Measurements from ENCODE around the gene LGALS1.

LGALS1 gene

DNA sequence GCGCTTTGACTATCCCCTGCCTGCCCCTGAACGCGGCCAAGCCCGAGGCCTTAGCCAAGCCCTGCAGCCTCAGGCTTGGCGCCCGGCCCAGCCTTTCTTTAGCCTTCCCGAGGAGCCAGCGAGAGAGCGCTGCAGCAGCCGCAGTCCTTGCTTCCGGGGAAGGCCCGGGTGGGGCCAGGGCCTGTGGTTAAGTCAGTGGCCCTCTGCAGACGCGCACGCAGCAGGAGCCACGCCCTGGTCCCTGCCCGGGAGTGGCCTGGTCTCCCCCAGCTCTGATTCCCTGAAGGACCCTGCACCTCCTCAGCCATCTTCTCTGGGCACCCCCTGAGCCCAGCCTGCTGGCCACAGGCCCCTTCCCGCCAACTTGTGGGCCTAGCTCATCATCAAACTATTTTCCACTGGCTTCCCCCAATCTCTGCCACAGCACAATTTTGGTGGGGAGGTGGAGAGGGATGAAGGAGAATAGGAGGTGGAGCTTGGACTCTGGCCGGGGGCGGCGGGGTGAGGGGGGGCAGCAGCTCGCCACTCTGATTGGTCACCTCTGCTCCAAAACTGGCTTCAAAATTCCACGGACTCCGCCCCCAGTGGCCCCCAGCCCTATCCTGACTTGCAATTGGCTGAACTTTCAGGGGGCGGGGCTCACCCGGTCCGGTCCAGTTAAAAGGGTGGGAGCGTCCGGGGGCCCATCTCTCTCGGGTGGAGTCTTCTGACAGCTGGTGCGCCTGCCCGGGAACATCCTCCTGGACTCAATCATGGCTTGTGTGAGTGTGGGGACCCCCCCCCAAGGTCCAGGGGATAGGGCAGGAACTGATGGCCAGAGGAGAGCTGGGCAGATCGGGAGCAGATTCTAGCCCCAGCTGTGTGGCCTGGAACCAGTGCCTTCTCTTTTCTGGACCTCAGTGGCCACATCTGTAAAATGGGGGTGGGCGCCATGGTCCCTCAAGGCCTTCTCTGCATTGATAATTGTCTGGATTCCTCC lies at the start of gene LGALS1:
TSS of gene LGALS1 (plus strand) at position 686 of the 979 bp plus-strand sequence. CDS start at position 753, 67 bp downstream.
- Histone ChIP-seq H3K4me1 (ENCODE audit: control insufficient read depth, low read depth, low read length) (peaks cover 8% of the 10 kb centered on the region), H3K4me3 (ENCODE audit: low read length) (peak within 1 kb of the TSS; percentile 64), H3K27ac (ENCODE audit: low read length) (no peak within 1 kb of the TSS), H3K9ac (ENCODE audit: low read length) (no peak within 1 kb of the TSS), H3K36me3 (ENCODE audit: control insufficient read depth, low read depth, low read length) (no peaks in the 10 kb centered on the region), H3K27me3 (ENCODE audit: control insufficient read depth, insufficient read depth, low read length) (no peaks in the 10 kb centered on the region), H3K9me3 (ENCODE audit: control insufficient read depth, low read depth, low read length) (no peaks in the 10 kb centered on the region)

DNA sequence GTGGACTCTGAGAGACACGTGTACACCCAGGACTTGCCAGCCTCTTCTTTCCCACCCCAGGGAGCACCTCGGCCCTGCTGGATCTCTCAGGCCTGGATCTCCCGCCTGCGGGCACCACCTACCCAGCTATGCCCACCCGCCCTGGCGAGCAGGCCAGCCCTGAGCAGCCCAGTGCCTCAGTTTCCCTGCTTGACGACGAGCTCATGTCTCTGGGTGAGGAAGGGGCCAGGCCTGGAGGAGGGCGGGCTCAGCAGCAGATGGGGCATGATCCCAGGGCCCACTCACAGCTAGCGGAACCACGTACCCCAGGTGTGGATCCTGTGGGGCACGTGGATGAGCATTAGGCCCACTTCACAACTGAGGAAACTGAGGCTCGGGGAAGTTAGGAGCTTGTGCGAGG lies 49.7 kb upstream of the LGALS1 start:
- Histone ChIP-seq H3K36me3 (ENCODE audit: control insufficient read depth, low read depth, low read length) (peaks cover 9% of the 10 kb centered on the region), H3K9ac (ENCODE audit: low read length) (no peak overlapping the region), H3K4me3 (ENCODE audit: low read length) (no peak overlapping the region), H3K27me3 (ENCODE audit: control insufficient read depth, insufficient read depth, low read length) (no peaks in the 10 kb centered on the region), H3K9me3 (ENCODE audit: control insufficient read depth, low read depth, low read length) (no peaks in the 10 kb centered on the region), H3K27ac (ENCODE audit: low read length) (no peak overlapping the region), H3K4me1 (ENCODE audit: control insufficient read depth, low read depth, low read length) (peaks cover 4% of the 10 kb centered on the region)

DNA sequence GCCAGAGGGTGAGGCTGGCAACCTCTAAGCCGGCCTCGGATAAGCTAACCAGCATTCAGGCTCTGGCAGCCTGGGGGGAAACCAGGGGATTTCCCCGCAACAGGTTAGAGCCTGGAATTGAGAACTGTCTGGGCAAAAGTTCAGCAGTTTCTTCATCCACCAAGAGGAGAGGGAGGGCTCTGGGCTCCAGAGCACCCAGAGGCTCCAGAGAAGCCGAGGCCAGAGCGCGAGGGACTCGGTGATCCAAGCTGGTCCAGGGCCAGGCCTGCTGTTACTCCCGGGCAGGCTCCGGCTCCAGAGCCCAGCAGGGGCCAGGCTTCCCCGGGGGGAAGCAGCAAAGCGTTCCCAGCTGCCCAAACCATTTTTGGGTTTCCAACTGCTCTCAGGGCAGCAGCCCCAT lies 49.3 kb upstream of the LGALS1 start:
- H3K9ac ChIP-seq (ENCODE audit: low read length): no peak overlapping the region
- H3K27ac ChIP-seq (ENCODE audit: low read length): no peak overlapping the region
- H3K4me3 ChIP-seq (ENCODE audit: low read length): no peak overlapping the region
- peaks cover 5% of the 10 kb centered on the region for H3K36me3 ChIP-seq (ENCODE audit: control insufficient read depth, low read depth, low read length)
- no peaks in the 10 kb centered on the region for H3K9me3 ChIP-seq (ENCODE audit: control insufficient read depth, low read depth, low read length)
- H3K4me1 ChIP-seq (ENCODE audit: control insufficient read depth, low read depth, low read length): peaks cover 4% of the 10 kb centered on the region
- no peaks in the 10 kb centered on the region for H3K27me3 ChIP-seq (ENCODE audit: control insufficient read depth, insufficient read depth, low read length)

DNA sequence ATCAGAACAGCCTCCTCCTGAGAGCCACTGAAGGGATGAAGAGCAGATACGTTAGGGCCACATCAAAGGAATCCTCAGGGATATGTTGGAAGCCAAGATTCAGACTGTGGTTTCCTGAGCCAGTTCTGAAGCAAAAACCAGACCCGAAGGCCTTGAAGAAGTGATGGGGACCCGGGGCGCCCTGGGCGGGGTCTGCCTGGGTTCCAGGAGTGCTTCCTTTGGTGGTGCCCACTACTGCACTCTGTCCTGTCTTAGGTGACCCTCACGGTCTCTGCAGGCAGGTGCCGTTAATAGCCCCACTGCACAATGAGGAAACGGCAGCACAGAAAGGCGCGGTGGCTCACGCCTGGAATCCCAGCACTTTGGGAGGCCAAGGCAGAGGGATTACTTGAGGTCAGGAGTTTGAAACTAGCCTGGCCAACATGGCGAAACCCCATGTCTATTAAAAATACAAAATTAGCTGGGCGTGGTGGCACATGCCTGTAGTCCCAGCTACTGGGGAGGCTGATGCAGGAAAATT lies 48.8 kb upstream of the LGALS1 start:
- no peaks in the 10 kb centered on the region for H3K27me3 ChIP-seq (ENCODE audit: control insufficient read depth, insufficient read depth, low read length)
- no peak overlapping the region for H3K4me3 ChIP-seq (ENCODE audit: low read length)
- peaks cover 4% of the 10 kb centered on the region for H3K4me1 ChIP-seq (ENCODE audit: control insufficient read depth, low read depth, low read length)
- no peak overlapping the region for H3K27ac ChIP-seq (ENCODE audit: low read length)
- no peak overlapping the region for H3K9ac ChIP-seq (ENCODE audit: low read length)
- H3K36me3 ChIP-seq (ENCODE audit: control insufficient read depth, low read depth, low read length): peaks cover under 1% of the 10 kb centered on the region
- no peaks in the 10 kb centered on the region for H3K9me3 ChIP-seq (ENCODE audit: control insufficient read depth, low read depth, low read length)

DNA sequence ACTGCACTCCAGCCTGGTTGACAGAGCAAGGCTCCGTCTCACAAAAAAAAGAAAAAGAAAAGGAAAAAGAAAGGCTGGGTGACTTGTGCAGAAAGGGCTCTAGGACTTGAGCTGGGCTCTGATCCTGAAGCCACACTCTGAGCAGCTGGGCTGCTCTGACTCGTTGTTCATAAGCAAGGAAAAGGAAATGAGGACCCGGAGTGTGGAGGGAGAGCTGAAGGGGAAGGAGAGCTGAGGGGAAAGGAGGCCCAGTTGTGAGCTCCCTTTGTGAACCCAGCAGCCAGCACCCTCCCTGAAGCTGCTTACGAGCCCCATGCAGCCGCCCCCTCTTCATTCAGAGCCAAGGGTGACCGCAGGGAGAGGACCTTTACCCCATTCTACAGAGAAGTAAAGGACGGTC lies 48.3 kb upstream of the LGALS1 start:
- H3K4me3 ChIP-seq (ENCODE audit: low read length): no peak overlapping the region
- no peaks in the 10 kb centered on the region for H3K36me3 ChIP-seq (ENCODE audit: control insufficient read depth, low read depth, low read length)
- peaks cover 4% of the 10 kb centered on the region for H3K4me1 ChIP-seq (ENCODE audit: control insufficient read depth, low read depth, low read length)
- no peak overlapping the region for H3K9ac ChIP-seq (ENCODE audit: low read length)
- H3K27me3 ChIP-seq (ENCODE audit: control insufficient read depth, insufficient read depth, low read length): no peaks in the 10 kb centered on the region
- no peak overlapping the region for H3K27ac ChIP-seq (ENCODE audit: low read length)
- H3K9me3 ChIP-seq (ENCODE audit: control insufficient read depth, low read depth, low read length): no peaks in the 10 kb centered on the region

DNA sequence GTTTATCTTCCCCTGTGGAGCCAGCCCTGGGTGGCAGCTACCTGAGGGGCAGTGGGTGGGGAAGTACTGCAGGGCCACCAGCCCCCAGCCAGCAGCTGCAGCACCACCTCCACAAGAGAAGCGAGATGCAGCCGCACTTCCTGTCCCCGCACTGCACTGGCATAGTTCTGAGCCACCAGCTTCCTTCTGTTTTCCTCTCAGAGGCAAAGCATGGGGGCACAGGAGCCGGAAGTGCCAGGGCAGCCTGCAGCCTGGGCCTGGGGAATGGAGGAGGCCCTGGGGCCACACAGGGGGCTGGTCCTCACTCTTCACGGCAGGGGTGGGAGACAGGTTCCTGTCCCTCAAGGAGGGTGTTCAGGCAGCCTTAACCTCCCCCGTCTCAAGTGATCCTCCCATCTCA lies 47.9 kb upstream of the LGALS1 start:
- Histone ChIP-seq H3K9ac (ENCODE audit: low read length) (no peak overlapping the region), H3K4me1 (ENCODE audit: control insufficient read depth, low read depth, low read length) (peaks cover 4% of the 10 kb centered on the region), H3K27ac (ENCODE audit: low read length) (no peak overlapping the region), H3K36me3 (ENCODE audit: control insufficient read depth, low read depth, low read length) (no peaks in the 10 kb centered on the region), H3K9me3 (ENCODE audit: control insufficient read depth, low read depth, low read length) (no peaks in the 10 kb centered on the region), H3K27me3 (ENCODE audit: control insufficient read depth, insufficient read depth, low read length) (no peaks in the 10 kb centered on the region), H3K4me3 (ENCODE audit: low read length) (no peak overlapping the region)

DNA sequence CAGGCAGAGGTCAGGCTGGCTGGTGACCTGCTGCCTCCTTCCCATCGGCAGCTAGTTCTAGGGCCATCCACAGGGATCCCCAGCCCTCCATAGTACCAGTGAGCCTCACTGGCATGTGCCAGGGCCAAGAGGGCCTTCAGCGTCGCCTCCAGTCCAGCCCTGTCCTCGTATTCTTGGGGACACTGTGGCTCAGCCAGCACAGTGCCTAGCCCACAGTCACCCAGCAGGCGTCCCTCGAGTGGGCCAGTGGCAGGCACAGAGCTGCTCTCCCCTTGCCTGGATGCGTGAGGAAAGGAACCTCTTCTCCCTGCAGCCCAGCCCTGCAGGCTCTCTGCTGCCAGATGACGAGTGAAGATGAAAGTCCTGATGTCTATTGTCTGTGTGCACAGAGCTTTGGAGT lies 46.6 kb upstream of the LGALS1 start:
- H3K9me3 ChIP-seq (ENCODE audit: control insufficient read depth, low read depth, low read length): no peaks in the 10 kb centered on the region
- no peak overlapping the region for H3K27ac ChIP-seq (ENCODE audit: low read length)
- H3K4me3 ChIP-seq (ENCODE audit: low read length): no peak overlapping the region
- H3K36me3 ChIP-seq (ENCODE audit: control insufficient read depth, low read depth, low read length): no peaks in the 10 kb centered on the region
- peaks cover 12% of the 10 kb centered on the region for H3K4me1 ChIP-seq (ENCODE audit: control insufficient read depth, low read depth, low read length)
- H3K9ac ChIP-seq (ENCODE audit: low read length): no peak overlapping the region
- H3K27me3 ChIP-seq (ENCODE audit: control insufficient read depth, insufficient read depth, low read length): no peaks in the 10 kb centered on the region

DNA sequence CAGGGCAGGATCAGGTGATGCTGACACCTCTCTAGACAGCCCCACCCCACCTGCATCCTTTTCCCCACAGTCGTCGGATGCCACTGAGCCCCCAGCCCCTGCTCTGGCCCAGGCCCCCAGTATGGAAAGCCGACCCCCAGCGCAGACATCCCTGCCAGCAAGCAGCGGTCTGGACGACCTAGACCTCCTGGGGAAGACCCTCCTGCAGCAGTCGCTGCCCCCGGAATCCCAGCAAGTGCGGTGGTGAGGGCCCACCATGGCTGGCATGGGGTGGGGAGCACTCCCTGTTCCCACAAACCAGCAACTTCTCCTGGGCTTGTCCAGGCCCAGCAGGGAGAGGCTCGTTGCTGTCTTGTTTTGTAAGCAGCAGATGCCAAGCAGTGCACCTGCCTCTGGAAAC lies 45.5 kb upstream of the LGALS1 start:
- no peaks in the 10 kb centered on the region for H3K36me3 ChIP-seq (ENCODE audit: control insufficient read depth, low read depth, low read length)
- H3K27ac ChIP-seq (ENCODE audit: low read length): no peak overlapping the region
- no peak overlapping the region for H3K4me3 ChIP-seq (ENCODE audit: low read length)
- H3K4me1 ChIP-seq (ENCODE audit: control insufficient read depth, low read depth, low read length): peaks cover 16% of the 10 kb centered on the region
- no peaks in the 10 kb centered on the region for H3K9me3 ChIP-seq (ENCODE audit: control insufficient read depth, low read depth, low read length)
- no peaks in the 10 kb centered on the region for H3K27me3 ChIP-seq (ENCODE audit: control insufficient read depth, insufficient read depth, low read length)
- no peak overlapping the region for H3K9ac ChIP-seq (ENCODE audit: low read length)

DNA sequence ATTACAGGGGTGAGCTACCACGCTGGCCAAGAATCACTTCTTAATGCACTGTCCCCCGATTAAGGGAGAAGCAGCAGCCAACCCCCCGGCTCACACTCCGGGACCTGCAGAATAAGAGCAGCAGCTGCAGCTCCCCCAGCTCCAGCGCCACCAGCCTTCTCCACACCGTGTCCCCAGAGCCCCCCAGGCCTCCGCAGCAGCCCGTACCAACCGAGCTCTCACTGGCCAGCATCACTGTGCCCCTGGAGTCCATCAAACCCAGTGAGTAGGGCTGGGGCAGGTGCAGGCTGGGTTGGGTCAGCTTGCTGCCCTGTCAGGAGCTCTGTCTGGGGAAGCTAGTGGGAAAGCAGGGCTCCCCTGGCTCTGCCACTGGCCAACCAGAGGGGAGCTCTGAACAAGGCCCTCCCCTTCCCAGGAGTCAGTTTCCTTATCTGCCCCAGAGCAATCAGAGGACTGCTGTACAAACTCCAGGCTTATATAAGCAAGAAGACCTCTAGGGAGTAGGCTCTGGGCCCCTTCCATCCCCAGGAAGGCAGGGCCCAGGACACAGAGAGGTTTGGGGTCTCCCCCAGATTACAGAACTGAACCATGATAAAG lies 44.5 kb upstream of the LGALS1 start:
- no peak overlapping the region for H3K27ac ChIP-seq (ENCODE audit: low read length)
- no peak overlapping the region for H3K4me3 ChIP-seq (ENCODE audit: low read length)
- no peaks in the 10 kb centered on the region for H3K36me3 ChIP-seq (ENCODE audit: control insufficient read depth, low read depth, low read length)
- H3K9ac ChIP-seq (ENCODE audit: low read length): no peak overlapping the region
- H3K27me3 ChIP-seq (ENCODE audit: control insufficient read depth, insufficient read depth, low read length): no peaks in the 10 kb centered on the region
- H3K4me1 ChIP-seq (ENCODE audit: control insufficient read depth, low read depth, low read length): peaks cover 16% of the 10 kb centered on the region
- H3K9me3 ChIP-seq (ENCODE audit: control insufficient read depth, low read depth, low read length): no peaks in the 10 kb centered on the region

DNA sequence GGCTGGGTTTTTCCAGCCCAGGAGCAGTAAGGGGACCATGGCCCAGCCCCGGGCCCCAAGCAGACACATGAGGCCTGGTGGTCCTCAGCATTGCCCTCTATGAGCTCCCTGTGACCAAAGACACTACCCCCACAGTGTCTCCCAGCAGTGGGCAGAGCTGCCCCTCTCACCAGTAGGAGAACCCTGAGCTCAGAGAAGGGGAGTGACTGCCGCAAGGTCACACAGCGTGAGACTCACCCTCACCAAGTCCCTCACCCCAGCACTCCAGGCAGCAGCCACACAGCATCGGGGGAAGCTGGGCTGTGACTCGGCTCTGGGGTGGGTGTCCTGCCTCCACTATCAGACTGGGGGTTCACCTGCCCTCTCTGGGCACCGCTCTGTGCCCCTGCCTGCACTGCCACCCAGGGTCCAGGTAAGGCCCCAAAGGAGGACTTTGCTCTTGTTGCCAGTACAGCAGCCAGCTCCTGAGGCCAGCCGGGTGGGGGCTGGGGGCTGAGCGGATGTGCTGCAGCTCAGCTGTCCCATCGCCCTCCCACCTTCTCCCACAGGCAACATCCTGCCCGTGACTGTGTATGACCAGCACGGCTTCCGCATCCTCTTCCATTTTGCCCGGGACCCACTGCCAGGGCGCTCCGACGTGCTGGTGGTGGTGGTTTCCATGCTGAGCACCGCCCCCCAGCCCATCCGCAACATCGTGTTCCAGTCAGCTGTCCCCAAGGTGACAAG lies 43.8 kb upstream of the LGALS1 start:
- H3K36me3 ChIP-seq (ENCODE audit: control insufficient read depth, low read depth, low read length): no peaks in the 10 kb centered on the region
- no peaks in the 10 kb centered on the region for H3K27me3 ChIP-seq (ENCODE audit: control insufficient read depth, insufficient read depth, low read length)
- H3K4me3 ChIP-seq (ENCODE audit: low read length): no peak overlapping the region
- H3K9me3 ChIP-seq (ENCODE audit: control insufficient read depth, low read depth, low read length): no peaks in the 10 kb centered on the region
- H3K27ac ChIP-seq (ENCODE audit: low read length): no peak overlapping the region
- peaks cover 19% of the 10 kb centered on the region for H3K4me1 ChIP-seq (ENCODE audit: control insufficient read depth, low read depth, low read length)
- H3K9ac ChIP-seq (ENCODE audit: low read length): no peak overlapping the region

Data from iPS-18a (cell line).